Aorta (tissue), 5 donors: Measurements from ENCODE around the gene MEGF10. TPM values are rescaled to one million over a fixed set of nuclear protein-coding genes. Genes with fewer than 3 reads are reported as not detected.

Source experiments
- ATAC-seq: fragments of 200-7000 bp; cut with Tn5 transposase; one replicate; pipeline ENCODE4 v1.9.1; 2022; ENCODE audit warnings: moderate library complexity; ENCODE audit not compliant: low FRiP score
- DNase-seq, 2 donors: peaks; one replicate each; pipeline ENCODE4 v3.0.0-alpha.2; 2020
- H3K27ac ChIP-seq, 2 donors: one replicate each; pipeline ENCODE4 v1.5.1; 2013; ENCODE audit warnings: low read length in 2 of 2, mild to moderate bottlenecking in 2 of 2, moderate library complexity in 2 of 2, control low read depth in 1 of 2, inconsistent platforms in 1 of 2, low read depth in 1 of 2
- H3K27me3 ChIP-seq, 2 donors: one replicate each; pipeline ENCODE4 v1.6.1; 2013; ENCODE audit warnings: control low read depth in 1 of 2, low read length in 1 of 2, mild to moderate bottlenecking in 1 of 2, moderate library complexity in 1 of 2; ENCODE audit not compliant: insufficient read depth in 2 of 2, control insufficient read depth in 1 of 2
- H3K36me3 ChIP-seq, 2 donors: one replicate each; pipeline ENCODE4 v1.6.1; 2013; ENCODE audit warnings: control low read depth in 1 of 2, low read length in 1 of 2, mild to moderate bottlenecking in 1 of 2; ENCODE audit not compliant: insufficient read depth in 2 of 2, control insufficient read depth in 1 of 2
- H3K4me1 ChIP-seq, 2 donors: one replicate each; pipeline ENCODE4 v1.6.1; 2013; ENCODE audit warnings: low read length in 2 of 2, control low read depth in 1 of 2, mild to moderate bottlenecking in 1 of 2, moderate library complexity in 1 of 2; ENCODE audit not compliant: insufficient read depth in 2 of 2, control insufficient read depth in 1 of 2
- H3K4me3 ChIP-seq, 2 donors: one replicate each; pipeline ENCODE4 v1.5.1; 2013; ENCODE audit warnings: low read length in 2 of 2, control low read depth in 1 of 2, mild to moderate bottlenecking in 1 of 2
- H3K9me3 ChIP-seq: one replicate; pipeline ENCODE4 v1.6.1; 2013; ENCODE audit warnings: mild to moderate bottlenecking, low read length; ENCODE audit not compliant: control insufficient read depth
- WGBS, 2 donors: extraction: QIAGEN DNeasy Blood & Tissue Kit; methylation state at CpG; one replicate each; pipeline ENCODE4 v1.1.7; 2013; 5-methylcytosine and 5-hydroxymethylcytosine counted together
- intact Hi-C, 2 donors: fragments of 100-400 bp; cut with DNase I; formaldehyde crosslinking; loops; one replicate each; pipeline versions ENCODE4 v1.14.2 to v1.15.0; 2022
- polyA plus RNA-seq, 2 donors: library from polyadenylated mRNA; stranded (reverse); fragments of 200-250 nt; gene quantifications; one replicate each; pipeline ENCODE4 v1.2.3, GENCODE V29; 2013
- total RNA-seq, 2 donors: library from RNA; stranded (reverse); fragmentation: NEBNext Ultra II Directional; extraction: Animal tissue kit (Norgen Biotek cat#: 25700); gene quantifications; one replicate each; pipeline ENCODE4 v1.2.1, GENCODE V29; 2021
- donor health status: healthy with polysubstance abuse.
- donor health status: Bipolar disorder and iron deficiency.
- donor health status: DM: no; HTN: no; CAD: no.
- donor health status: DM: no; HTN: no; CAD: no.
- donor health status: DM: yes; HTN: yes; CAD: no.

The MEGF10 gene
- total and polyA plus RNA-seq, 4 donors: 0.05 to 0.72 (median 0.52) TPM; not detected in 1

DNA sequence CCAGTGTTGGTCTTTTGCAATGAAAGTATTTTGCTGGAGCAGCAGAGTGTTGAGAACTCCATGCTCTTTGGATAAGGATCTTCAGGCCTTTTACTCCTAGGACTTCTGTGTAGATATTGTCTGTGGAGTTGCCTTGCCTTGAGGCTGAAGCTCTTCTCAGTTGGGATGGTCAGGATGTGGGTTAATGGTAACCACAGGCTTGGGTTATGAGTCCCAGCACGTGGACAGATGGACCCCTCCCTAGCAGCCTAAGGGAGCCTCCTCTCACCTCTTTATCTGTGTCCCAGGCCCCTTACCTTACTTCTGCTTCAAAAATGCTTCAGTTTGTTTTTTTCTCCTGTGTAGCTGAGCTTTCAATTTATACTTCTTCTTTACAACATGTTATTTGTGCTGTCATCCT is 109.9 kb downstream of the MEGF10 start:
- Histone ChIP-seq H3K4me3 (no peak overlapping the region), H3K36me3 (no peaks in the 10 kb centered on the region), H3K27me3 (no peaks in the 10 kb centered on the region), H3K4me1 (no peaks in the 10 kb centered on the region), H3K9me3 (peaks cover 2% of the 10 kb centered on the region), H3K27ac (no peak overlapping the region)
- WGBS, 2 donors: 36 to 41% methylated on average over 1 of the region's 1 CpG
- intact Hi-C loops: no loop called here
- no peak for ATAC-seq
- DNase-seq: no peak

DNA sequence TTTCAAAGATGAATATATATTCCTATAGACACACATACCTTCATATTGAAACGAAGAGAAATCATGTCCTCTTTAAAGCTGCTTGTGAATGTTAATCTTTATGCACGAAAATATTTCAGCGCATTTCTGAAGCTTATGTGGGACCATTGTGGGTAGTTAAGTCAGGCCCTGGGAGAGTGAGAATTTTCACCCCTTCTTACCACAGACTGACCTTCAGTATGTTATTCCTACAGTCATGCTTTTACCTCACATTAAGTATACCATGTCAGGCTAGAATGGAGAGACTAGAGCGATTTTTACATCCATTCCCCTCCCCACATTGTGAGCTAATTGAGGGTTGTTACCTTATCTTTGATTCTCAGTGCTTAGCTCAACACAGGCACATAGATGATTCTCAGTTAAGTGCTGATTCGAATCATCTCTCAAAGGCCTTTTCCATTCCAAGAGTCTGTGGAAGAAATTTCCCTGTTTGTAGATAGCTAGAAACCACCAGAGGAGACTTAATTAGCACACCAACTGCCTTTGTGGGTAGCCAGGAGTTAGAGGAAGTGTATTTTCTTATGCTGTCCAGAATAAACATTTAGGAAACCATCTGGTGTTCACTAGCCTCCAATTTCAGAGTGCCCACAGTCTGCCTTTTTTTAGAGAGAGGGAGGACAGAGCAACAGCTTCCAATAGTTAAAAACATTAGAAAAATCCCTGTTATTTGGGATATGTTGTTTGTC is 110.5 kb downstream of the MEGF10 start:
- no peak overlapping the region for H3K4me3 ChIP-seq
- no peak overlapping the region for H3K27ac ChIP-seq
- ATAC-seq (no peak), DNase-seq (no peak)
- H3K4me1 ChIP-seq: no peaks in the 10 kb centered on the region
- peaks cover 2% of the 10 kb centered on the region for H3K9me3 ChIP-seq
- H3K36me3 ChIP-seq: no peaks in the 10 kb centered on the region
- WGBS, 2 donors: 63 to 69% methylated on average over 5 of the region's 5 CpGs
- intact Hi-C loops: no loop called here
- H3K27me3 ChIP-seq: no peaks in the 10 kb centered on the region

DNA sequence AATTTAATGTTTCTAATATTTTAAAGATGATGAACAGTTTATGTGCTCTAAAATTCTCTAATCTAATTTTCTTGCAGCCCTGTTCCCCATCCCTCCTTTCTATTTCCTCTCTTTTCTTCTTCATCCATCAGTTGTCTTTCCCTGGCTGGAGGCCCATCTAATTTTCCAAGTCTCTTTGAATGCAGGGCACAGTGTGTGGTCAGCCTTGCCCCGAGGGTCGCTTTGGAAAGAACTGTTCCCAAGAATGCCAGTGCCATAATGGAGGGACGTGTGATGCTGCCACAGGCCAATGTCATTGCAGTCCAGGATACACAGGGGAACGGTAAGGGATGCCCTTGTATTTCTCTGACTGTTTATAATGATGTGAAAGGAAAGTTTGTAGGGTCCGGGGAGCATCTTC is 111.8 kb downstream of the MEGF10 start:
- Histone ChIP-seq H3K9me3 (peaks cover 2% of the 10 kb centered on the region), H3K4me3 (no peak overlapping the region), H3K27ac (no peak overlapping the region), H3K4me1 (no peaks in the 10 kb centered on the region), H3K27me3 (no peaks in the 10 kb centered on the region), H3K36me3 (no peaks in the 10 kb centered on the region)
- WGBS, 2 donors: 71 to 81% methylated on average over 5 of the region's 5 CpGs
- intact Hi-C loops: no loop called here
- no peak for DNase-seq
- ATAC-seq: no peak

GRCh38 chr5:127404190-127404589 is 113.6 kb downstream of the MEGF10 start:
- intact Hi-C loops: no loop called here
- DNase-seq: no peak
- no peak for ATAC-seq
- peaks cover 2% of the 10 kb centered on the region for H3K9me3 ChIP-seq
- no peak overlapping the region for H3K4me3 ChIP-seq
- H3K36me3 ChIP-seq: no peaks in the 10 kb centered on the region
- 95 to 99% methylated on average over 3 of the region's 3 CpGs for WGBS, 2 donors
- no peaks in the 10 kb centered on the region for H3K4me1 ChIP-seq
- no peak overlapping the region for H3K27ac ChIP-seq
- no peaks in the 10 kb centered on the region for H3K27me3 ChIP-seq

- ATAC-seq: no peak
Measured at GRCh38 chr5:127406326-127407121, 115.9 kb downstream of the MEGF10 start.

GRCh38 chr5:127409246-127409917 is 118.8 kb downstream of the MEGF10 start:
- Histone ChIP-seq H3K4me1 (no peaks in the 10 kb centered on the region), H3K27ac (peak overlapping the region in 1 of 2 donors; percentile 29), H3K27me3 (no peaks in the 10 kb centered on the region), H3K4me3 (no peak overlapping the region), H3K36me3 (no peaks in the 10 kb centered on the region), H3K9me3 (no peaks in the 10 kb centered on the region)
- WGBS, 2 donors: 43 to 48% methylated on average over 10 of the region's 10 CpGs
- DNase-seq (no peak), ATAC-seq (no peak)
- intact Hi-C loops: no loop called here

More at GRCh38 chr5:127406326-127407121, 115.9 kb downstream of the MEGF10 start:
- Histone ChIP-seq H3K27me3 (no peaks in the 10 kb centered on the region), H3K4me3 (no peak overlapping the region), H3K36me3 (no peaks in the 10 kb centered on the region), H3K4me1 (no peaks in the 10 kb centered on the region), H3K27ac (no peak overlapping the region), H3K9me3 (peaks cover 2% of the 10 kb centered on the region)
- intact Hi-C loops: no loop called here
- WGBS, 2 donors: 55 to 60% methylated on average over 9 of the region's 9 CpGs
- DNase-seq: no peak

DNA sequence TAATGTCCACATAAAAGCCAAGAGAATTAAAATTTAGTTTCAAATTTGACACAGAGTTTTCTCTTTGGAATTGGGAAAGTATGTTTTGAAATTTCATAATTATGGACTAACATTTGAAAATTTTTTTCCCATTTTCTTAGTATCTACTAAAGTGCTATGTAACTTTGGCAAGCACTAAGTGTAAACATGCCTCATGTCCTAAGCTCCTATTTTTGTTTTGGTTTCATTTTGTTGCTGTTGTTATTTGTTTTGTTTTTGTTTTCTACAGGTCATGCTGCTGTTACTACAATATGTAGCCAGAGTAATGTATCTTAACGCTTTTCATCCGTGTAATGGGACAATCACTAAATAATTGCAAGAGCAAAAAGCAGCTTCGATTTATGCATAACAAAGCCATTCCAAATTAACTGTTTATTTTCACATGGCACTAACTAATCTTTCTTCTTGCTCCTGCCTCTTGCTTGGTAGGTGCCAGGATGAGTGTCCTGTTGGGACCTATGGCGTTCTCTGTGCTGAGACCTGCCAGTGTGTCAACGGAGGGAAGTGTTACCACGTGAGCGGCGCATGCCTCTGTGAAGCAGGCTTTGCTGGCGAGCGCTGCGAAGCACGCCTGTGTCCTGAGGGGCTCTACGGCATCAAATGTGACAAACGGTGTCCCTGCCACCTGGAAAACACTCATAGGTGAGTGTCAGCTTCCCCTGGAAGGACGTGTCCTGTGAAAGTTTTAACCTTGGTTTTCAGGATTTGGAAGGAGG is 119.5 kb downstream of the MEGF10 start:
- WGBS, 2 donors: 78 to 81% methylated on average over 15 of the region's 15 CpGs
- H3K4me3 ChIP-seq: no peak overlapping the region
- DNase-seq: no peak
- no peak overlapping the region for H3K27ac ChIP-seq
- H3K4me1 ChIP-seq: no peaks in the 10 kb centered on the region
- H3K9me3 ChIP-seq: no peaks in the 10 kb centered on the region
- no peaks in the 10 kb centered on the region for H3K36me3 ChIP-seq
- no peaks in the 10 kb centered on the region for H3K27me3 ChIP-seq
- intact Hi-C loops: no loop called here
- ATAC-seq: no peak

- no peaks in the 10 kb centered on the region for H3K9me3 ChIP-seq
- DNase-seq (no peak), ATAC-seq (no peak)
- H3K27me3 ChIP-seq: no peaks in the 10 kb centered on the region
- intact Hi-C loops: no loop called here
- H3K4me3 ChIP-seq: no peak overlapping the region
- 25 to 49% methylated on average over 4 of the region's 4 CpGs for WGBS, 2 donors
- H3K27ac ChIP-seq: no peak overlapping the region
- no peaks in the 10 kb centered on the region for H3K36me3 ChIP-seq
- H3K4me1 ChIP-seq: no peaks in the 10 kb centered on the region
Measured at GRCh38 chr5:127410959-127411358, 120.4 kb downstream of the MEGF10 start.
